HFFc6 (cell line): ENCODE measurements around the gene ALG12. TPM values are rescaled to one million over a fixed set of nuclear protein-coding genes. Genes with fewer than 3 reads are reported as not detected.

Source experiments
- DNase-seq: peaks from one replicate; pipeline ENCODE4 v3.0.0-alpha.2; 2018
- H3K27ac Mint-ChIP-seq: 2 replicates; pipeline ENCODE4 v1.8.0; 2020; ENCODE audit warnings: mild to moderate bottlenecking, mixed read lengths
- H3K27me3 Mint-ChIP-seq: 2 replicates; pipeline ENCODE4 v1.8.0; 2021; ENCODE audit warnings: mild to moderate bottlenecking, moderate library complexity, mixed read lengths; ENCODE audit not compliant: insufficient read depth
- H3K36me3 Mint-ChIP-seq: 2 replicates; pipeline ENCODE4 v1.8.0; 2021; ENCODE audit warnings: low read depth, mixed read lengths
- H3K4me1 Mint-ChIP-seq: 2 replicates; pipeline ENCODE4 v1.8.0; 2020; ENCODE audit warnings: low read depth, mixed read lengths
- H3K4me3 Mint-ChIP-seq: 2 replicates; pipeline ENCODE4 v1.8.0; 2020; ENCODE audit warnings: mild to moderate bottlenecking, moderate library complexity, mixed read lengths
- H3K9me3 Mint-ChIP-seq: 2 replicates; pipeline ENCODE4 v1.8.0; 2020; ENCODE audit warnings: mild to moderate bottlenecking, mixed read lengths
- total RNA-seq, 6 experiments: library from RNA; stranded (reverse); fragmentation: NEBNext Ultra II Directional; extraction: Animal tissue kit (Norgen Biotek cat#: 25700); gene quantifications; 2 replicates in 1 of 6; 3 replicates in 5 of 6; pipeline ENCODE4 v1.2.3, GENCODE V29; 2021
- TF ChIP-seq, protein P1 (sequence below): fragments of 200-600 bp; sonication (generic); IDR thresholded peaks from 2 replicates; pipeline ENCODE4 v1.5.0; 2021; ENCODE audit warnings: antibody characterized with exemption, mild to moderate bottlenecking

Gene ALG12
- total RNA-seq, 6 experiments from 2014 or later: 17.2 to 25.1 (median 20.2) TPM

- H3K27me3 Mint-ChIP-seq: peaks cover 2% of the 10 kb centered on the region; the same call in 1 of the 2 replicates
- no peaks in the 10 kb centered on the region for H3K9me3 Mint-ChIP-seq
- peaks cover 7% of the 10 kb centered on the region for H3K4me1 Mint-ChIP-seq
- TF ChIP-seq, protein P1, sequence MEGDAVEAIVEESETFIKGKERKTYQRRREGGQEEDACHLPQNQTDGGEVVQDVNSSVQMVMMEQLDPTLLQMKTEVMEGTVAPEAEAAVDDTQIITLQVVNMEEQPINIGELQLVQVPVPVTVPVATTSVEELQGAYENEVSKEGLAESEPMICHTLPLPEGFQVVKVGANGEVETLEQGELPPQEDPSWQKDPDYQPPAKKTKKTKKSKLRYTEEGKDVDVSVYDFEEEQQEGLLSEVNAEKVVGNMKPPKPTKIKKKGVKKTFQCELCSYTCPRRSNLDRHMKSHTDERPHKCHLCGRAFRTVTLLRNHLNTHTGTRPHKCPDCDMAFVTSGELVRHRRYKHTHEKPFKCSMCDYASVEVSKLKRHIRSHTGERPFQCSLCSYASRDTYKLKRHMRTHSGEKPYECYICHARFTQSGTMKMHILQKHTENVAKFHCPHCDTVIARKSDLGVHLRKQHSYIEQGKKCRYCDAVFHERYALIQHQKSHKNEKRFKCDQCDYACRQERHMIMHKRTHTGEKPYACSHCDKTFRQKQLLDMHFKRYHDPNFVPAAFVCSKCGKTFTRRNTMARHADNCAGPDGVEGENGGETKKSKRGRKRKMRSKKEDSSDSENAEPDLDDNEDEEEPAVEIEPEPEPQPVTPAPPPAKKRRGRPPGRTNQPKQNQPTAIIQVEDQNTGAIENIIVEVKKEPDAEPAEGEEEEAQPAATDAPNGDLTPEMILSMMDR: no peak
- H3K27ac Mint-ChIP-seq: no peak overlapping the region
- no peak overlapping the region for H3K4me3 Mint-ChIP-seq
- no peak for DNase-seq
- peaks cover 5% of the 10 kb centered on the region; the same call in 1 of the 2 replicates for H3K36me3 Mint-ChIP-seq
Observed at GRCh38 chr22:49926916-49927315, 8.7 kb upstream of the ALG12 start.

DNA sequence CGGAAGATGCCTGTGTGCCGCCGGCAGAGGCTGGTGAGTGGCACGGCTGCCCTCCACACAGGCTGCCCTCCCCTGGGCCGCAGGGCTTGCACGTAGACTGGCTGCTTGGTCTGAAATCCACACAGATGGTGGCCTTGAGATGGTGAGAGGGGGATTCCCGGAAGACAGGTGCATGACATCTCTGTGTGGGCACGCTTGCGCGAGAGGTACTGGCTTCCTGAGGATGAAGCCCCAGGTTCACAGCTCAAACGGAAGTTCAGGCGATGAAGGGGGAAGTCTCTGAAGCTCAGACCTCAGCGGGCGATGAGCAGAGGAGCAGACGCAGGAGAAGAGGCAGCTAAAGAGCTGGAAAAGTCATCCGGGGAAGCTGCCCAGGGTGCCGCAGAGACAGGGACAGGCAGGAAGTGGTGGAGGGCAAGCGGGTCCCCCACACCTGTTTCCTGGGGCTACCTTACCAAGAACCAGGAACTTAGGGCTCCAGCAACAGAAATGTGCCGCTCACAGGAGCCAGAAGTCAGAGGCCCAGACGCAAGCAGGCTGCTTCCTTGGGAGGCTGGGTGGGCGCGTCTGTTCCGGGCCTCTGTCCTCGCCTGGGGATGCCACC is 7.4 kb upstream of the ALG12 start:
- peaks cover 5% of the 10 kb centered on the region; the same call in 1 of the 2 replicates for H3K36me3 Mint-ChIP-seq
- no peak overlapping the region for H3K27ac Mint-ChIP-seq
- no peak for DNase-seq
- no peak overlapping the region for H3K4me3 Mint-ChIP-seq
- H3K4me1 Mint-ChIP-seq: no peaks in the 10 kb centered on the region
- H3K27me3 Mint-ChIP-seq: peaks cover 2% of the 10 kb centered on the region; the same call in 1 of the 2 replicates
- TF ChIP-seq, protein P1: no peak
- H3K9me3 Mint-ChIP-seq: no peaks in the 10 kb centered on the region

GRCh38 chr22:49924113-49924833 is 6.0 kb upstream of the ALG12 start:
- H3K27me3 Mint-ChIP-seq: peaks cover 2% of the 10 kb centered on the region; the same call in 1 of the 2 replicates
- peaks cover 10% of the 10 kb centered on the region; the same call in 1 of the 2 replicates for H3K4me1 Mint-ChIP-seq
- H3K4me3 Mint-ChIP-seq: no peak overlapping the region
- TF ChIP-seq, protein P1: no peak
- H3K27ac Mint-ChIP-seq: no peak overlapping the region
- DNase-seq: no peak
- no peaks in the 10 kb centered on the region for H3K9me3 Mint-ChIP-seq
- H3K36me3 Mint-ChIP-seq: peaks cover 5% of the 10 kb centered on the region; the same call in 1 of the 2 replicates

DNA sequence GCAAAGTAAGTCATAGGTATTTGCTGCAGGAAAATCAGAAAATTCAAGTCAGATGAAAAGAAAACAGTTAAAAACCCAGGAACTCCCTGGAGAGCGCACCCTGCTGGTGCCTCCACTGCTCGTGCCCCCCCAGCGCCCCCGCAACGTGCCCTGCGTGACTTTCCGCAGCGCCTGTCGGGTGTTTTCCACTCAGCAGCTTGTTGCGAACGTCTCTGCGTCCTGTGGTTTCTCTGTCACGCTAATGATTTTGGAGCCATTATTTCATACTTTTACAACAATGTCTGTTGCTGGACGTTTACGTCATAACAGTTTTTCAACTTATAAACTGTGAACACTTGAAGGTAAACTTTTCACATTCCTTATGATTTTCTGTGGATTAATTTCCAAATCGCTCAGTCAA is 5.2 kb upstream of the ALG12 start:
- no peak overlapping the region for H3K4me3 Mint-ChIP-seq
- H3K9me3 Mint-ChIP-seq: no peaks in the 10 kb centered on the region
- peaks cover 10% of the 10 kb centered on the region; the same call in 1 of the 2 replicates for H3K4me1 Mint-ChIP-seq
- TF ChIP-seq, protein P1: peak; percentile 65
- no peak overlapping the region for H3K27ac Mint-ChIP-seq
- peaks cover 5% of the 10 kb centered on the region; the same call in 1 of the 2 replicates for H3K36me3 Mint-ChIP-seq
- H3K27me3 Mint-ChIP-seq: peaks cover 2% of the 10 kb centered on the region; the same call in 1 of the 2 replicates
- no peak for DNase-seq

DNA sequence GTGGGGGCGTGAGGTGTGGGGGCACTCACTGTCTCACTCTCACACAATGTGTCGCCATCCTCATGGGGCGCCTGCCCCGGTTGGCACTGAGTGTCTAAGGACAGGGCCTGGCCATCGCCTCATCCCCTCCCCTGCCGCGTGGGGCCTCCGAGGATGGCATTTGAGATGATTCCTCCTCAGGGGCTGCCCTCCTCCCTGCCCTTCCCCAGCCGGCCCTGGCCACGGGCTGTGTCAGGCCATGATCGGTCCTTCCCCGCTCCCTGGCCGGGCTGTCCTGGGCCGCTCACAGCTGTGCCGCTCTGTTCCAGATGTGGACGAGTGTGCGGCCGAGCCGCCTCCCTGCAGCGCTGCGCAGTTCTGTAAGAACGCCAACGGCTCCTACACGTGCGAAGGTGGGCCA is 4.7 kb upstream of the ALG12 start:
- DNase-seq: no peak
- peaks cover 10% of the 10 kb centered on the region; the same call in 1 of the 2 replicates for H3K4me1 Mint-ChIP-seq
- H3K27me3 Mint-ChIP-seq: peaks cover 2% of the 10 kb centered on the region; the same call in 1 of the 2 replicates
- peaks cover 5% of the 10 kb centered on the region; the same call in 1 of the 2 replicates for H3K36me3 Mint-ChIP-seq
- TF ChIP-seq, protein P1: no peak
- no peak overlapping the region for H3K27ac Mint-ChIP-seq
- H3K4me3 Mint-ChIP-seq: no peak overlapping the region
- H3K9me3 Mint-ChIP-seq: no peaks in the 10 kb centered on the region
